Breast epithelium (tissue), 4 donors: ENCODE data around the gene NLRP1. TPM values are rescaled to one million over a fixed set of nuclear protein-coding genes. Genes with fewer than 3 reads are reported as not detected.

Source experiments
- DNase-seq, 2 donors: peaks; one replicate each; pipeline ENCODE4 v3.0.0-alpha.2; 2019; ENCODE audit warnings: low spot score in 2 of 2
- H3K27ac ChIP-seq, 2 donors: fragments of 200-600 bp; sonication (generic) in 1 of 2; one replicate each; pipeline ENCODE4 v1.5.1; 2016 to 2019; ENCODE audit warnings: mild to moderate bottlenecking in 1 of 2
- H3K27me3 ChIP-seq, 2 donors: fragments of 200-600 bp; sonication (generic) in 1 of 2; one replicate each; pipeline versions ENCODE4 v1.5.1 to v1.6.0; 2017 to 2019; ENCODE audit warnings: control low read depth in 1 of 2, mild to moderate bottlenecking in 1 of 2
- H3K36me3 ChIP-seq: fragments of 200-600 bp; one replicate; pipeline ENCODE4 v1.5.1; 2019
- H3K4me1 ChIP-seq, 2 donors: fragments of 200-600 bp; sonication (generic); one replicate each; pipeline ENCODE4 v1.5.1; 2016 to 2019; ENCODE audit warnings: control low read depth in 1 of 2
- H3K4me3 ChIP-seq, 3 donors: fragments of 200-600 bp; sonication (generic); 1 replicate in 2 of 3; 2 replicates in 1 of 3; pipeline ENCODE4 v1.5.1; 2016 to 2019; ENCODE audit warnings: mild to moderate bottlenecking in 3 of 3, moderate library complexity in 2 of 3
- H3K9me3 ChIP-seq, 2 donors: fragments of 200-600 bp; sonication (generic) in 1 of 2; one replicate each; pipeline ENCODE4 v1.5.1; 2016 to 2019; ENCODE audit warnings: control low read depth in 1 of 2
- POLR2A ChIP-seq: fragments of 450-650 bp; IDR thresholded peaks from one replicate; pipeline ENCODE4 v1.6.1; 2016; ENCODE audit warnings: antibody characterized with exemption, mild to moderate bottlenecking, moderate library complexity
- POLR2AphosphoS5 ChIP-seq, 3 donors: sonication (generic); formaldehyde crosslinking; IDR thresholded peaks; one replicate each; pipeline ENCODE4 v1.6.1; 2017; ENCODE audit warnings: antibody characterized with exemption in 3 of 3
- intact Hi-C: fragments of 100-400 bp; cut with DNase I; formaldehyde crosslinking; loops from one replicate; pipeline ENCODE4 v1.15.1; 2023; ENCODE audit warnings: low total_unique reads
- total RNA-seq, 3 donors: library from RNA; depleted of rRNA; stranded (reverse); fragments of >200 nt; gene quantifications; one replicate each; pipeline ENCODE4 v1.1.0, GENCODE V29; 2016
- TF ChIP-seq, protein P1 (sequence below), 3 donors: fragments of 450-650 bp; IDR thresholded peaks; one replicate each; pipeline ENCODE4 v1.5.1; 2016 to 2017; ENCODE audit warnings: antibody characterized with exemption in 3 of 3, mild to moderate bottlenecking in 3 of 3, moderate library complexity in 3 of 3

NLRP1 gene
- total RNA-seq, 3 donors from 2014 or later, result 27.4 to 35.1 (median 29.6) TPM

- intact Hi-C loops, result no loop called here
- Histone ChIP-seq H3K27ac (no peak overlapping the region), H3K4me1 (no peaks in the 10 kb centered on the region), H3K36me3 (no peaks in the 10 kb centered on the region), H3K4me3 (no peak overlapping the region), H3K27me3 (no peaks in the 10 kb centered on the region), H3K9me3 (no peaks in the 10 kb centered on the region)
- DNase-seq, result no peak
- TF ChIP-seq POLR2A (no peak), POLR2AphosphoS5 (IDR thresholded peaks at IDR 0.05) (no peak)
- TF ChIP-seq, protein P1, sequence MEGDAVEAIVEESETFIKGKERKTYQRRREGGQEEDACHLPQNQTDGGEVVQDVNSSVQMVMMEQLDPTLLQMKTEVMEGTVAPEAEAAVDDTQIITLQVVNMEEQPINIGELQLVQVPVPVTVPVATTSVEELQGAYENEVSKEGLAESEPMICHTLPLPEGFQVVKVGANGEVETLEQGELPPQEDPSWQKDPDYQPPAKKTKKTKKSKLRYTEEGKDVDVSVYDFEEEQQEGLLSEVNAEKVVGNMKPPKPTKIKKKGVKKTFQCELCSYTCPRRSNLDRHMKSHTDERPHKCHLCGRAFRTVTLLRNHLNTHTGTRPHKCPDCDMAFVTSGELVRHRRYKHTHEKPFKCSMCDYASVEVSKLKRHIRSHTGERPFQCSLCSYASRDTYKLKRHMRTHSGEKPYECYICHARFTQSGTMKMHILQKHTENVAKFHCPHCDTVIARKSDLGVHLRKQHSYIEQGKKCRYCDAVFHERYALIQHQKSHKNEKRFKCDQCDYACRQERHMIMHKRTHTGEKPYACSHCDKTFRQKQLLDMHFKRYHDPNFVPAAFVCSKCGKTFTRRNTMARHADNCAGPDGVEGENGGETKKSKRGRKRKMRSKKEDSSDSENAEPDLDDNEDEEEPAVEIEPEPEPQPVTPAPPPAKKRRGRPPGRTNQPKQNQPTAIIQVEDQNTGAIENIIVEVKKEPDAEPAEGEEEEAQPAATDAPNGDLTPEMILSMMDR (IDR thresholded peaks at IDR 0.05), result no peak
Measured at GRCh38 chr17:5536866-5537650, 47.3 kb downstream of the NLRP1 start.

DNA sequence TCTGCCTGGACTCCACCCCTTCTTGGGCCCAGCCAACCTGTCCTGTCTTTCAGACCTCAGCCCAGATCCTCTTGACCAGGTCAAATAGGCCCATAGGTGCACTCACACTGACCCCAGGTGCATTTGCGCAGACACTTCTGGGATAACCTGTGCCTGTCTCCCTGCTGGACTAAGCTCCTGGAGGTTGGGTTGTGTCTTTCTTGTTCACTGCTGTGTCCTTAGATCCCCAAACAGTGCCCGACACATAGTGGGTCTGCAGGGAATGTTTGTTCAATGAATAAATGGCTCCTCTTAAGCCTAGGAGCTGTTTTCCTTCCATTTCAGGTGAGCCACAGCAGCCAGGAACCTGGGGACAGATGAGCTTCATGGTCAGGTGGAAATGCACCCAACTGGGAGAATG is 48.9 kb downstream of the NLRP1 start:
- Histone ChIP-seq H3K9me3 (no peaks in the 10 kb centered on the region), H3K36me3 (no peaks in the 10 kb centered on the region), H3K27ac (no peak overlapping the region), H3K4me1 (no peaks in the 10 kb centered on the region), H3K4me3 (no peak overlapping the region), H3K27me3 (no peaks in the 10 kb centered on the region)
- intact Hi-C loops, result no loop called here
- no peak for DNase-seq
- TF ChIP-seq POLR2A, result no peak
- no peak for TF ChIP-seq POLR2AphosphoS5 (IDR thresholded peaks at IDR 0.05)
- TF ChIP-seq, protein P1 (IDR thresholded peaks at IDR 0.05), result no peak

GRCh38 chr17:5533486-5534315 is 50.6 kb downstream of the NLRP1 start:
- intact Hi-C loops, result no loop called here
- DNase-seq, result no peak
- Histone ChIP-seq H3K27ac (no peak overlapping the region), H3K4me3 (no peak overlapping the region), H3K4me1 (no peaks in the 10 kb centered on the region), H3K9me3 (no peaks in the 10 kb centered on the region), H3K27me3 (no peaks in the 10 kb centered on the region), H3K36me3 (no peaks in the 10 kb centered on the region)
- TF ChIP-seq, protein P1 (IDR thresholded peaks at IDR 0.05), result no peak
- TF ChIP-seq POLR2A, result no peak
- no peak for TF ChIP-seq POLR2AphosphoS5 (IDR thresholded peaks at IDR 0.05)

GRCh38 chr17:5532581-5532980 is 51.7 kb downstream of the NLRP1 start:
- Histone ChIP-seq H3K4me1 (no peaks in the 10 kb centered on the region), H3K27me3 (no peaks in the 10 kb centered on the region), H3K27ac (no peak overlapping the region), H3K9me3 (no peaks in the 10 kb centered on the region), H3K36me3 (no peaks in the 10 kb centered on the region), H3K4me3 (no peak overlapping the region)
- intact Hi-C loops, result no loop called here
- DNase-seq, result no peak
- TF ChIP-seq, protein P1 (IDR thresholded peaks at IDR 0.05), result no peak
- TF ChIP-seq POLR2AphosphoS5 (IDR thresholded peaks at IDR 0.05) (no peak), POLR2A (no peak)

DNA sequence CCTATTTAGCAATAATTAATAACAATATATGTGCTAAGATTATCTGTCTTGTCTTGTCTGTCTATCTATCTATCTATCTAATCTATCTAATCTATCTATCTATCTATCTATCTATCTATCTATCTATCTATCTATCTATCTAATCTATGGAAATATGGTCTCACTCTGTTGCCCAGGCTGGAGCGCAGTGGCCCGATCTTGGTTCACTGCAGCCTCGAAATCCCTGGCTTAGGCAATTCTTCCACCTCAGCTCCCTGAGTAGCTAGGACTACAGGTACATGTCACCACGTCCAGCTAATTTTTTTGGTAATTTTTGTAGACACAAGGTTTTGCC is 53.3 kb downstream of the NLRP1 start:
- intact Hi-C loops, result no loop called here
- Histone ChIP-seq H3K4me3 (no peak overlapping the region), H3K9me3 (no peaks in the 10 kb centered on the region), H3K36me3 (no peaks in the 10 kb centered on the region), H3K27ac (no peak overlapping the region), H3K4me1 (no peaks in the 10 kb centered on the region), H3K27me3 (no peaks in the 10 kb centered on the region)
- no peak for TF ChIP-seq POLR2AphosphoS5 (IDR thresholded peaks at IDR 0.05)
- TF ChIP-seq POLR2A, result no peak
- TF ChIP-seq, protein P1 (IDR thresholded peaks at IDR 0.05), result no peak
- no peak for DNase-seq
